SU-DHL-6 (cell line): ENCODE measurements around the gene PLPP1.

Source experiments
- H2AFZ ChIP-seq: fragments of 200-600 bp; sonication (generic); 2 replicates; pipeline ENCODE4 v1.6.1; 2014; ENCODE audit warnings: low read depth, mild to moderate bottlenecking, moderate library complexity, mixed read lengths, antibody characterized with exemption, low read length; ENCODE audit not compliant: severe bottlenecking
- H3F3A ChIP-seq: fragments of 200-600 bp; shearing (Covaris generic); 2 replicates; pipeline ENCODE4 v1.6.0; 2016; ENCODE audit warnings: antibody characterized with exemption, mild to moderate bottlenecking; ENCODE audit not compliant: insufficient read depth
- H3K27ac ChIP-seq: fragments of 200-600 bp; sonication (generic); 2 replicates; pipeline ENCODE4 v1.5.1; 2016; ENCODE audit warnings: low read depth, mild to moderate bottlenecking, low read length, moderate library complexity, mixed read lengths
- H3K27me3 ChIP-seq: fragments of 200-600 bp; sonication (generic), shearing (Covaris generic); 2 replicates; pipeline ENCODE4 v1.6.0; 2014; ENCODE audit warnings: mild to moderate bottlenecking, low read length
- H3K36me3 ChIP-seq: fragments of 200-600 bp; sonication (generic); 2 replicates; pipeline ENCODE4 v1.6.1; 2014; ENCODE audit warnings: mild to moderate bottlenecking, low read length, mixed read lengths
- H3K4me2 ChIP-seq: fragments of 300-600, 200-600 bp; shearing (Covaris generic), sonication (generic); 2 replicates; pipeline ENCODE4 v1.6.0; 2014; ENCODE audit warnings: low read length, low read depth, mild to moderate bottlenecking; ENCODE audit not compliant: poor library complexity, severe bottlenecking
- H3K4me3 ChIP-seq: fragments of 200-600 bp; sonication (generic); 2 replicates; pipeline ENCODE4 v1.5.1; 2014; ENCODE audit warnings: antibody characterized with exemption, low read length, mild to moderate bottlenecking, mixed read lengths; ENCODE audit not compliant: insufficient read depth, poor library complexity, severe bottlenecking
- H3K79me2 ChIP-seq: fragments of 200-600 bp; sonication (generic); 2 replicates; pipeline ENCODE4 v1.6.1; 2014; ENCODE audit warnings: mild to moderate bottlenecking, low read length, moderate library complexity; ENCODE audit not compliant: insufficient read depth
- H3K9ac ChIP-seq: fragments of 200-600 bp; sonication (generic); 2 replicates; pipeline ENCODE4 v1.7.0; 2014; ENCODE audit warnings: mild to moderate bottlenecking, low read length
- H3K9me2 ChIP-seq: fragments of 200-600 bp; sonication (generic); replicated peaks from 2 replicates; pipeline ENCODE4 v1.6.1; 2014; ENCODE audit warnings: low read length; ENCODE audit not compliant: insufficient read depth
- H3K9me3 ChIP-seq: fragments of 200-600 bp; sonication (generic); 2 replicates; pipeline ENCODE4 v1.6.1; 2014; ENCODE audit warnings: low read length, mixed read lengths; ENCODE audit not compliant: insufficient read depth
- H4K20me1 ChIP-seq: fragments of 200-600 bp; sonication (generic); 2 replicates; pipeline ENCODE4 v1.6.1; 2014; ENCODE audit warnings: low read depth, mild to moderate bottlenecking, antibody characterized with exemption, low read length, moderate library complexity, mixed read lengths
- EZH2phosphoT487 ChIP-seq: fragments of 200-600 bp; sonication (generic), shearing (Covaris generic); conservative IDR thresholded peaks from 2 replicates; pipeline ENCODE4 v1.6.1; 2018; ENCODE audit warnings: mild to moderate bottlenecking, antibody characterized with exemption, low read length, moderate library complexity, mixed read lengths
- TF ChIP-seq, protein P1 (sequence below): fragments of 200-600 bp; sonication (generic); IDR thresholded peaks from one replicate; pipeline ENCODE4 v1.5.1; 2017; ENCODE audit warnings: antibody characterized with exemption, mild to moderate bottlenecking, low read length, moderate library complexity; ENCODE audit not compliant: insufficient read depth, poor library complexity, severe bottlenecking

The PLPP1 gene

GRCh38 chr5:55580042-55580441, 45.3 kb upstream of the PLPP1 start:
- H3K79me2 ChIP-seq, result no peaks in the 10 kb centered on the region
- H3K36me3 ChIP-seq, result no peaks in the 10 kb centered on the region
- H3K27ac ChIP-seq, result no peak overlapping the region
- H3F3A ChIP-seq, result no peaks in the 10 kb centered on the region
- no peak overlapping the region for H3K4me3 ChIP-seq
- no peaks in the 10 kb centered on the region for H3K9me2 ChIP-seq
- no peaks in the 10 kb centered on the region for H4K20me1 ChIP-seq
- no peaks in the 10 kb centered on the region for H3K27me3 ChIP-seq
- no peak overlapping the region for H2AFZ ChIP-seq
- no peak overlapping the region for H3K4me2 ChIP-seq
- no peaks in the 10 kb centered on the region for H3K9me3 ChIP-seq
- TF ChIP-seq, protein P1, sequence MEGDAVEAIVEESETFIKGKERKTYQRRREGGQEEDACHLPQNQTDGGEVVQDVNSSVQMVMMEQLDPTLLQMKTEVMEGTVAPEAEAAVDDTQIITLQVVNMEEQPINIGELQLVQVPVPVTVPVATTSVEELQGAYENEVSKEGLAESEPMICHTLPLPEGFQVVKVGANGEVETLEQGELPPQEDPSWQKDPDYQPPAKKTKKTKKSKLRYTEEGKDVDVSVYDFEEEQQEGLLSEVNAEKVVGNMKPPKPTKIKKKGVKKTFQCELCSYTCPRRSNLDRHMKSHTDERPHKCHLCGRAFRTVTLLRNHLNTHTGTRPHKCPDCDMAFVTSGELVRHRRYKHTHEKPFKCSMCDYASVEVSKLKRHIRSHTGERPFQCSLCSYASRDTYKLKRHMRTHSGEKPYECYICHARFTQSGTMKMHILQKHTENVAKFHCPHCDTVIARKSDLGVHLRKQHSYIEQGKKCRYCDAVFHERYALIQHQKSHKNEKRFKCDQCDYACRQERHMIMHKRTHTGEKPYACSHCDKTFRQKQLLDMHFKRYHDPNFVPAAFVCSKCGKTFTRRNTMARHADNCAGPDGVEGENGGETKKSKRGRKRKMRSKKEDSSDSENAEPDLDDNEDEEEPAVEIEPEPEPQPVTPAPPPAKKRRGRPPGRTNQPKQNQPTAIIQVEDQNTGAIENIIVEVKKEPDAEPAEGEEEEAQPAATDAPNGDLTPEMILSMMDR, result no peak
- TF ChIP-seq EZH2phosphoT487, result no peak
- H3K9ac ChIP-seq, result no peak overlapping the region

DNA sequence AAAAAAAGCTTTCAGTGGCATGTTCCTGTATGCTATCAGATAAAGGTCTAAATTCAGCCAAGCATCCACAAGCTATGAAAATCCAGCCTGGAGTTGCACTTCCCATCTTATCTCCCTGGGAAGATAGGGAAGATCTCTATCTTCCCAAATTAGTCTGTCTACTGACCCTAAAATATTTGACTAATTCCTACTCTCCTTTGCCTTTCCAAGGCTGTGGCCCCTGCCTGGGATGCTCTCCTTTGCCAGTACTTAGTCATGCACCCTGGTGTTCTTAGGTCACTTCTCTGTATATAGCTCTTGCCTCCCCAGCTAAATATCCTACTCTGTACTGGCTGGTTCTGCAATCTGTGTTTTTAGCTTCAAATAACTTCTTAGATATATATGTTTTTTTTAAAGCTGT, 44.0 kb upstream of the PLPP1 start:
- Histone ChIP-seq H3K9me3 (no peaks in the 10 kb centered on the region), H2AFZ (no peak overlapping the region), H3F3A (no peaks in the 10 kb centered on the region), H3K36me3 (no peaks in the 10 kb centered on the region), H3K9ac (no peak overlapping the region), H3K79me2 (no peaks in the 10 kb centered on the region), H4K20me1 (no peaks in the 10 kb centered on the region), H3K4me3 (no peak overlapping the region), H3K27me3 (no peaks in the 10 kb centered on the region), H3K27ac (no peak overlapping the region), H3K9me2 (no peaks in the 10 kb centered on the region), H3K4me2 (no peak overlapping the region)
- TF ChIP-seq EZH2phosphoT487, result no peak
- TF ChIP-seq, protein P1, result no peak

- H3K27me3 ChIP-seq, result no peaks in the 10 kb centered on the region
- no peak overlapping the region for H3K4me2 ChIP-seq
- H4K20me1 ChIP-seq, result no peaks in the 10 kb centered on the region
- H2AFZ ChIP-seq, result no peak overlapping the region
- no peaks in the 10 kb centered on the region for H3K36me3 ChIP-seq
- H3K9me2 ChIP-seq, result no peaks in the 10 kb centered on the region
- no peak overlapping the region for H3K4me3 ChIP-seq
- TF ChIP-seq EZH2phosphoT487, result no peak
- TF ChIP-seq, protein P1, result no peak
- H3K79me2 ChIP-seq, result no peaks in the 10 kb centered on the region
- H3K9me3 ChIP-seq, result no peaks in the 10 kb centered on the region
- no peak overlapping the region for H3K9ac ChIP-seq
- H3F3A ChIP-seq, result no peaks in the 10 kb centered on the region
- no peak overlapping the region for H3K27ac ChIP-seq
These were observed 42.7 kb upstream of the PLPP1 start for GRCh38 chr5:55577353-55578060.
